ENCODE measurements around the gene FKRP.
"Not testable (repeated sequence)": the region's sequence is repeated elsewhere in the genome, so short reads cannot be mapped to it uniquely, and the experiment has no call there.

The FKRP gene, protein sequence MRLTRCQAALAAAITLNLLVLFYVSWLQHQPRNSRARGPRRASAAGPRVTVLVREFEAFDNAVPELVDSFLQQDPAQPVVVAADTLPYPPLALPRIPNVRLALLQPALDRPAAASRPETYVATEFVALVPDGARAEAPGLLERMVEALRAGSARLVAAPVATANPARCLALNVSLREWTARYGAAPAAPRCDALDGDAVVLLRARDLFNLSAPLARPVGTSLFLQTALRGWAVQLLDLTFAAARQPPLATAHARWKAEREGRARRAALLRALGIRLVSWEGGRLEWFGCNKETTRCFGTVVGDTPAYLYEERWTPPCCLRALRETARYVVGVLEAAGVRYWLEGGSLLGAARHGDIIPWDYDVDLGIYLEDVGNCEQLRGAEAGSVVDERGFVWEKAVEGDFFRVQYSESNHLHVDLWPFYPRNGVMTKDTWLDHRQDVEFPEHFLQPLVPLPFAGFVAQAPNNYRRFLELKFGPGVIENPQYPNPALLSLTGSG

DNA sequence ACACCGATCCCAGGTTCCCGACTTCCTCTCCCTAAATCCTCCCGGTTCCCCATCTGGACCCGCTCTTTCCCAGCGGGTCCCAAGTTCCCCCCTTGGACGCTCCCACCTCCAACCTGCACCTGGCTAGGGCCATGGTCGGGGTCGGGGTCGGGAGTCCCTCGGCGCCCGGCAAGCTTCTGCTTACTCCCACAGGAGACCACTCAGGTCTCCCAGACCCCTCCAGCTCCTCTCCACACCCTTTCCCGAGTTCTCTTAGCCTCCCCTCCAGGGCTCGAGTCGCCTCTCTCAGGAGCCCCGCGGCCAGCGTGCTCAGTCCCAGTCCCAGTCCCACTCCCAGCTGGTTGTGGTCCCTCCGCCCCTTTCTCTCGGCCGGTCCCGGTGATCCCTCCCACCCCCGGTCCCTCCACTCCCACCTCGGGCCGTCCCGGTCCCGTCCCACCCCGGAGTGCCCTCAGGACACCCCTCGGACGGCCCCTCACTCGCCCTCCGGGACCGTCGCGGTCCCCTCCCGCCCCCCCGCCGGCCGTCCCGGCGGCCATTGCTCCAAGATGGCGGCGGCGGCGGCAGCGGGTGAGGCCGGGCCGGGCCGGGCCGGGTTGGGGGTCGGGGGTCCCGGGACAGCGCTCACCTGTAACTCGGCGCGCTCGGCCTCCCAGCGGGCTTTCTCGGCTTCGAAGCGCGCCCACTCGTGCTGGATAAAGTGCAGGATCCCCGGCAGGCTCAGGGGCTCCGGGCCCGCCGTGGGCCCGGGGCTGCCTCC, at the start of gene FKRP:
Gene FKRP (plus strand): TSS at position 537 of the 760 bp plus-strand sequence. CDS start 9,394 bp downstream, outside the sequence.
- no peak for DNase-seq

DNA sequence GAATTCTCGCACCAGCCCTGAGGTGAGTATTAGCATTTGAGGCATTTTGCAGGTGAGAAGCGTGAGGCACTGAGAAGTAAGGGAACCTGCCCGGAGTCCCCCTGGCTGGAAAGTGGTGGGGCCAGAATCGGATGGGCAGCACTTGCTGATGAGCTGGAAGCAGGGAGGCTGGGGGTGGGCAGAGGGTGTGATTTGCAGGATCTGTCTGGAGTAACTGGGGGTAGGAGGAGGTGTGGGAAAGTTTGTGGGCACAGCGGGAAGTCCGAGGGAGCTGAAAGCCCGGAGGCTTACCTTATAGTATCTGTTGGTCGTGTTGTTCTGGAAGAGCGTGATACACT, 49.0 kb upstream of the FKRP start:
- DNase-seq, result no peak

DNA sequence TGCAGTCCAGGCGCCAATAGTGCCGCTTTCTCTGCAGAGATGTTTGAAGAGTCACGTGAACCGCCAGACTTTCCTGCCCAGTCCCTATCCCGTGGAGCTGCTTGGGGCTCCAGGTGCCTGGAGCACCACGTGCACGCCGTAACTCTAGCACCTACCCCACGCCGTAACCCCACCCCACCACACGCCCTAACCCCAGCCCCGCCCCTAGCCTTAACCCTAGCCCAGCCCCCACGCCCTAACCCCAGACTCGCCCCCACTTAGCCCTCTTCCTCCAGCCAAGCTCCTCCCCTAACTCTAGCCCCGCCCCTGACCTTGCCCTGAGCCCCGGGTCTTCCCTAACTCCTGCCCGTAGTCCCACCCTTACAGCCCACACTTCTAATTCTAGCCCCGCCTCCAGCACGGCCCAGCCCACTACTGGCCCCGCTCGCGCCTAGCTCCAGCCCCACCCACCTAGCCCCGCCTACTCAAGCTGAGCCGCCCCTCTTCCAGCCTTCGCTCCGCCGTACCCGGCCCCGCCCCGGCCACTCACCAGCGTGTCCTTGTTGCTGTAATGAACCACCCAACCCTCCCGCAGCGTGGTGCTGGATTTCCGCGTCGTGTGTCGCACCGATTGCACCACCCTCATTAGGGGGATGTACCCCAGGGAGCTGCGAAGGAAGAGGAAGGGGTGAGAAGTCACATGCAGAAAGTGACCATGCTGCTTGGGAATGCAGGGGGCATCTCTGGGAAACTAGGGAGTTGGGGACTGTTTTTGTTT, 48.5 kb upstream of the FKRP start:
- peak; percentile 86 for DNase-seq

DNA sequence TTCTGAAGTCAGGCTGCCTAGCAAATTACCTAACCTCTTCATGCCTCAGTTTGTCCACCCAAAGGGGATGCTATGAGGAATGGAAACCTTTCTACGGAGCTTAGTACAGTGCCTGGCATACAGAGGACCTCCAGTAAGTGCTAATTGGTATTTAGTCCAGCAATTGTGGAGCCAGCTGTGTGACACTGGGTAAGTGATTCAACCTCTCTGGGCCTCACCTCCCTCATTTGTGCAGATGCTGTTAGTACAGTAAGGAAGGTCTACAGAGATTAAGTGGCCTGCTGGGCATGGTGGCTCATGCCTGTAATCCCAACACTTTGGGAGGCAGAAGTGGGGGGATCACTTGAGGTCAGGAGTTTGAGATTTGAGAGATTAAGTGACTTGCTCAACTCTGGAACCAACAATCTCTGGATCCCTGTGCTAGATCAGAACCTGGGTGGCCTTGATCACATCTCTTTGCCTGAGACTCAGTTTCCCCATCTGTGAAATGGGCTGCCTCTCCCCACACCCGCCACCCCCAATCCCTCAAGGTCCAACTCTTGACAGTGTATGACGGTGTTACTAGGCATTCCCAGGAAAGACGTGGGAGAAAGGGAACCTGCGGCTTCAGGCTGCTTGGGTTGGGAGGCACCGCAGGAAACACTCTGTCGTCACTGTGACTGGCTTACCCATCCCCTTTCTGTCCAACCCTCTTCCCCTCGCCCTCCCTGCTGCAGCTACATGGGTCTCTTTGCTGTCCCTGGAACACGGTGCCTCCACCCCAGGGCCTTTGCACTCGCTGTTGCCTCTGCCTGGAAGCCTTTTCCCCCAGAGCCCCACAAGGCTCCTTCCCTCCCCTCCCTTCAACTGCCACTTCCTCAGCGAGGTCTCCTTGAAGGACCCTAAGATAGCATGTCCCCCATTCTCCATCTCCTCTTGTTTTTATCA, 47.2 kb upstream of the FKRP start:
- DNase-seq, result no peak

DNA sequence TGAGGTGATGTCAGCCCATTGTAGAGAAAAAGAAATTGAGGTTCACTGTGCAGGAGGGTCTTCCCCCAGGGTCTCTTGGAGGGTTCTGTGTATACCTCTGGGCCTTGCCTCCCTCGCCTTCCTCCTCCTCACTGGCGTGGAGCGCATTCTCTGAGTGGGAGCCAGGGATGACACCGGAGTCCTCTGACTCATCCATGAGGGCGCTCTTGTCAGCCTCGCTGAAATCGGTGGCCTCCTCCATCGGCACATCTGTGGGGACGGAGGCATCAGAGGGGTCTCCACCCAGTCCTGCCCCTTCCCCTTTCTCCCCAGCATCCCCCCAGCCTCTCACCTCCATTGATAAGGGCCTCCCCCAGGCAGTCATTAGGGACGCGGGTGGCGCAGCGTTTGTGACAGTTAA, 45.2 kb upstream of the FKRP start:
- DNase-seq, result no peak

DNA sequence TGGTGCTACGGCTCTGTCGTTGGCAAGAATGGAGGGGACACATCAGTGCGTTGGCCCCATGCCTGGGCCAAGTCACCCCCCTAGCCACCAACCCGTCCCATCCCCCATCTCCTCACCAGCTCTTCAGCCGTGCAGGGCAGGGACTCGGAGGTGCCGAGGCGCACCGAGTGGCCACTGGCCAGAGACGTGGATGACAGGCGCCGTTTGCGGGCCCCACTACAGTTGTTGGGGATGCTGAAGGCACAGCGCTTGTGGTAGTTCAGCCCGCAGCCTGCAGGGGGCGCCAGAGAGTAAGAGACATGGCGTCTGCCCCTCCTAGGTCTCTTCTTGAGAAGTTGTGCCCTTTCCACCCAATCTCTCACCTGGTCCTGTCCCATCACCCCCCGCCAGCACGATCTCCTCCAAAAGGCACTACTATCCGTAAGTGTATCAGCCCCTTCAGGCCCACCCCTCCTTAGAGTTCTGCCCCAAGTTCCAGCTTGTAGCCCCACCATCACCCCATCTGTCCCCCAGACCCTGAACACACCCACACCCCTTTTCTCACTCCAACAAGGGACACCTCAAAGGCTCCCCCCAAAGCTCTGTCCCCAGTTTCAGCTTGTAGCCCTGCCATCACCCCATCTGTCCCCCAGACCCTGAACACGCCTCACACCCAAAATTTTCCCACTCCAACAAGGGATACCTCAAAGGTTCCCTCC, 41.3 kb upstream of the FKRP start:
- DNase-seq, result no peak

DNA sequence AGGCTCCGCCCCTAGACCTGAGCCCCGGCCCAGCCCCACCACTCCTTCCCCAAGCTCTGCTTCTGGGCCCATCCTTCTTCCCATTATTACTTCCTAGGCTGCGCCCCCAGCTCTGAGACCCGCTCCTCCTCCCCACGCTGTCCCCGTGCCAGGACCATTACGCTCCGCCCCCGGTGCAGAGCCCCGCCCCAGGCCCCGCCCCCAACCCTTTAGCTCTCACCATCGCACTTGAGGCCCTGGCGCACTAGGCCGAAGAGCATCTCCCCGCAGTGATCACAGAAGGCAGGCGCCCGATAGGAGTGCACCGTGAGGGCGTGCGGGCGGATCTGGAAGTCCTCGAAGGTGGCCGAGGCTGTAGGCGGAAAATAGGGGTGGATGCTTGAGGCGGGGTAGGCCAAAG, 35.2 kb upstream of the FKRP start:
- DNase-seq, result no peak

DNA sequence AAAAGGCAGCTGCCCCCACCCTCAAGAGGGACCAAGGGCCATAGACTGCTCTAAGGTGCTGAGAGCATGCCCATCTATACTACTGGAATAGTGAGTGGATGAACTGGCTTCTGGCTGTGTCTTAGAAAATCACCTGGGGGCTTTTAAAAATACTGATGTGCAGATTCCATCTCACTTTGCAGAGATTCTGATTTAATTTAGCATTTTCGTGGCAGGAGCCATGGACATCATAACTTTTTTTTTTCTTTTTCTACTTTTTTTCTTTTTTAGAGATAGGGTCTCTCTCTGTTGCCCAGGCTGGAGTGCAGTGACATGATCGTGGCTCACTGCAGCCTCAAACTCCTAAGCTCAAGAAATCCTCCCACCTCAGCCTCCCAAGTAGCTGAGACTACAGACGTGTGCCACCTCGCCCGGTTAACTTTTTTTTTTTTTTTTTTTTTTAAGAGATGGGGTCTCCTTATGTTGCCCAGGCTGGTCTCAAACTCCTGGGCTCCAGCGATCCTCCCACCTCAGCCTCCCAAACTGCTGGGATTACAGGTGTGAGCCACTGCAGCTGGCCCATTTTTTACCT, 33.0 kb upstream of the FKRP start:
- not testable (repeated sequence) for DNase-seq

DNA sequence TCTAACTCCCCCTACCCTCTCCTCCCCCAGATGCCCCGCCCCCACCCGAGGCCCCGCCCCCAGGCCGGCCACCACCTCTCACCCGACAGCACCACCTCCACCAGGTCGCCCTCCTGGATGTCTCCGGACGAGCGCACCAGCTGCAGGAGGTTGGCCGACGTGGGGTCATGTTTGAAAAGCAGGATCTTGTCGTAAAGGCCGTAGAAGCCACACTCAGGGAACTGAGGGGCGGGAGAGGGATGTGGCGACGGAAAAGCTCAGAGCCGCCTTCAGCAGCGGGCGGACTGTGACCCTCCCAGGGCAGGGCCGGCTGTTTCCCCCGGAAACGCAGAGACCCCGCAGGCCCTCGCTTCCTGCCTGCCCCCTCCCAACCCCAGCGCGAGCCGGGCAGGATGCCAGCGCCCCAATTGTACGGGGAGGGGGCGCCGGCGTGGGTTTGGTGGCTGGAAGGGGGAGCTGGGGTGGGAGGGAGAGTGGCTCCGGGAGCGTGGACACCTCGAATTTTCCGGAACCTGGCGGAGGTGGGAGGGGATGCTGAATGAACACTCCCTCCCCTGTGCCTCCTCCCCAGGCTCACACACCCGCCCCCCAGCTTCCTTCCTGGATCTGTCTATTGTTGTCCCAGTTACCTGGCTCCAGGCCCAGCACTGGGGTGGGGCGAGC, 31.9 kb upstream of the FKRP start:
- peak; percentile 44 for DNase-seq

DNA sequence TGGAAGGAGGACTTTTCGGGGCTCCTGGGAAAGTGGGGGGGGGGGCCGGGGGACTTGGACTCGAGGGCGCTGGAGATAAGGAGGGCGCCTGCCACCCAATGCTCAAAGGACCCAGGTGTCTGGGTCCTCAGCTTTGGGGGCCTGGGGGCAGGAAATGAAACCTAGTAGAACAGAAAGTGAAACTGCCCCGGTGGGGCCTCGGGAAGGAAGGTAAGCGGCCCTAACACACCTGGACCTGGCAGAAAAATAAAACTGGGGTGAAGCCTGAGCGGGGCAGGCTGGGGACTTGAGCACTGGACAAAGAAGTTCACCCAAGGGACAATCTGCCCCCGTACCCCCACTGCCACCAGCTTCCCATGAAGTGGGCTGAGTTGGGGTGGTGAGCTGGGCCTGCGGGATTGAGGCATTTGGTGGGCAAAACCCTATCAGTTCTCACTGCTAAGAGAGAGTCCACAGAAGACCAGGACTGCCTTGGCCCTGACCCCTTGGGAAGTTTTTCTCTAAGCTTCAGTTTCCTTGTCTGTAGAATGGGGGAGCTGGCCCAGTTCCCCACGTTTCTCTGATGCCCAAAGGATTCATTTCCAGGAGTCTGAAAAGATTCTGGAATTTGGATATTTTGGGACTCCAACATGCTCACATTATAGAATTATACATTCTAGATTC, 31.3 kb upstream of the FKRP start:
- no peak for DNase-seq

DNA sequence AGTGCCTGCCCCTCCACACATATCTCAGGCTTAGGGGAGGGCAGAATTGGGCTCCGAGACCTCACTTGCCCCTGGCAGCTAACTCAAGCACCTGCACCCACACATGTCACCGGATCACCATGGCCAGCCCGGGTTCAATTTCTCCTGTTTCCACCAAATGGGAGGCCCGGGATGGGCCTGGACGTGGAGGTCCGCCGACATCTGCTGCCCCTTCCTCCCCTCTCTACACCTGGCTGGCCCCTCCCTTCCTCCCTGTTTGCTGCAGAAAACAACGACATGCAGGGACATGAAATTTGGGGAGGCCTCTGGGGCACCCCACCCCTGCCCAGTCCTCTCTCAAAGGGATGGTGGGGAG, 30.3 kb upstream of the FKRP start:
- no peak for DNase-seq

DNA sequence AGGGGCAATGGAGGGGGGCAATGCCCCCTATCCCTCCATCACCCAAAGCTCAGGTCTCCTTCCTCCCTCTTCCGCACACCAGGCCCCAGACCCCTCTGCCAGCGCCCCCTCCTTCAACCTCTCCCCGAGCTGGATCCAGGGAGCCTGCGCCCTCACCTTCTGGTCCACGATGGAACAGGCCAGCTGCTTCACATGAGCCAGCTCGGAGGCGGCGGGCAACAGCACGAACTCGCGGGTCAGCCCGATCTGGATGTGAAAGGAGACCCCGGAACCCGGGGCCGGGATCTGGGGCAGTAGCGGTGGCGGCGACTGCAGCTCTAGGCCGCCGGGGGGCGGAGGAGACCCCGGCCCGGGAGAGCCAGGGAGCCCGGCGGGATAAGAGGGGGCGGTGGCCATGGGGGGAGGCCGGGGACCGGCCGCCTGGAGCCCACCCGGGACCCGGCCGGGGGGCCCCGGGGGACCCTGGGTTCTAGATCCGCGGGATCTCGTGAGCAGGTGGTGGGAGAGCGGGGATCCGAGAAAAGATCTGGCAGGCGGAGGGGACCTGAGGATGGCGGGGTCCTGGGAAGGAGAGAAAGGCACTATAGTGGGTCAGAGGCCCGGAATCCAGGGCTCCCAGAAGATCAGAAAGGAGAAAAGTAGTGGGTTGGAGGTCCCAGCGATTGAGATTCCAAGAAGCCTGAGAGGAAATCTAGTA, 29.7 kb upstream of the FKRP start:
- no peak for DNase-seq

DNA sequence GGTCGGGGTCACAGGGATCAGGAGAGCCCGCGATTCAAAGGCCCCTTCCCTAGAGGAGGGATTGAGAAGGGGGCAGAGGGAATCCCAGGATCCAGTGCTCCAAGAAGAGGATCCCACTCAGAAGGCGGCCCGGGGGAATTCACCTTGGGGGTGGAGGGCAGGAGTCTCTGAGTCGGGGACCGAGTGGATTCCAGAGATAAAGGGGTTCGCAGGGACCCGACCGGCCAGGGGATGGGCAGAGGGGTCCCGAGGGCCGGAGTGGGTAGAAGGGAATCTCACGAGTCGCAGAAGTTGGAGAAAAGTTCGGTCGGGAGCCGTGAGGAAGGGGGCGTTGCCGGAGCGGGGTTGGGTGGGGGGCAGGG, 29.2 kb upstream of the FKRP start:
- no peak for DNase-seq

DNA sequence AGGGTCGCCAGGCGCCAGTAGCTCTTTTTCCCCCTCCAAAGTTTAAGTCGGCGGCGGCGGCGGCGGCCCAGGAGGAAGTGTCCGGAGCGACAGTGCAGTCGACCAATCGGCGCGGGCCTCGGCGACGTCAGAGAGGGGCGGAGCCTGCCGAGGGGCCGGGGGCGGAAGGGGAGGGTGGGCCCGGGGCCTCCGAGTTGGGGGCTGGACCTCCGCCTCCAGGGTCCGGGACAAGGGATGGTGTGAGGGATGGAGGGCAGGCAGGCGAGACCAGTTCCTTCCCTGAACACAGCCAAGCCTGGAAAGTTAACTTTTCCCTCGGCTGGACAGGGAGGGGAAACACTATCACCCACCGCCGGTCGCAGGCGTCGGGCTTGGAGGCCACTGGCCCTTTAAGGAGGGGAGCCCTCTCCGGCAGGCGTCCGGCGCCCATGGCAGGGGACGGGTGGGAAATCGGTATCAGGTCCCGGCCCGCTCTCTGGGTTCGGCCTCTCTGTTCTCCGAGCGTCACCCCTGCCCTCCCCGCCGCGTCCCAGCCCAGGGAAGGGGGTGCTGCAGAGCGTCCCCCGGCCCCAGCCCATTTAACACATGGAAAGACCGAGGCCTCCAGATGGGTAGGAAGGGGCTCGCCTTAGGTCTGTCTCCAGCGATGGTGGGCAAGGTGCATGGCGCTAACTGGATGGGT, 28.7 kb upstream of the FKRP start, which contains the start of gene PRKD2:
Gene PRKD2 (minus strand): TSS at position 81 of the 682 bp plus-strand sequence. CDS start 744 bp downstream, outside the sequence.
- no peak for DNase-seq

DNA sequence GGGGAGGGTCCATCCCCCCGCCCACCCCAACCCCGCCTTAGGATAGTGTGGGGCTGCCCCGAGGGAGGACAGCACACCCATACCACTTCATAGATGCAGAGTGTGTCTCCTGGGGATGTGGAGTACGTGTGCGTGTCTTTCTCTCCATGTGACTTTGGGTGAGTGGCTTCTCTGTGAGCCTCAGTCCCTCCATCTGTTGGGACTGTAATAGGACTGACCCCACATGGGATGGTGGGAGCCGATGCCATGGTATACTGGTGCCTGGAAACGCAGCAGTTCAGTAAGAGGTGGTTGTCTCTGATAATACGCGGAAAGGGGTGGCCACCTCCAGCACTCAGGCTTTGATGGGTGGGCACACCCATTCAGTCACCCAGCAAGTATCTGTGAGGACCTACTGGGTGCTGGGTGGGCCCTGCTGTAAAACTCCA, 28.1 kb upstream of the FKRP start:
- no peak for DNase-seq

DNA sequence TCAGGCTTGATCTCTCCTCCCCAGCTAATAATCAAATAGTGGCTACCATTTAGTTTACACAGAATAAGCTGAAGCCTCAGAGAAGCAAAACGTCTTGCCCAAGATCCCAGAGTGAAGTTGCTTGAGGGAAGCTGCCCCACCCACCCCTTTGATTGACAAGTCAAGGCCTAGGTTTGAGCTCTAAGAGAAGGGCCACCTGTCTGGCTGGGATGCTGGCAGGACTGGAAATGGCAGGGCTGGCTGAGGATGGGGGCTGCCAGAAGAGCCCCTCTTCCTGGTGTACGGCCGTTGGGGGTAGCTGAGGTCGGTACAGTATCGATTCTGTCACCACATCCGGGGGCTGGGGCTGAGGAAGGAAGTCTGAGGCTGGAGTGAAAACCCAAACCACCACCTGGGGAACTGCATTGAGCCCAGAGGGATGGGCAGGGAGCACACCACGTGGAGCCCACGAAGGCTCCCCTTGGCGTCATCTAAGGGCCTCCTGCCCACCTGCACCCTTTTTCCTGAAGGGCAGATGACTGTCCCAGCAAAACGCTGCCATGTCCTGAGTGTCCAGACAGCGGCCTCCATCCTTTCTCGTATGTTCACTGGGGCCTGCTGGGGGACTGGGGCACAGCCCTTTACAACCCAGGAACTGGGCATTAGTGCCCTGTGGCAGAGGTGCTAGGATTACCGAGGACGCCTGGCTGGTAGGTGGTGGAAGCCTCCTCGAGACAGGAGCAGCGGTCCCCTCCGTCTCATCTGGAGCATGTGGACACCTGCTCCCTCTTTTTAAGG, 27.5 kb upstream of the FKRP start:
- no peak for DNase-seq

DNA sequence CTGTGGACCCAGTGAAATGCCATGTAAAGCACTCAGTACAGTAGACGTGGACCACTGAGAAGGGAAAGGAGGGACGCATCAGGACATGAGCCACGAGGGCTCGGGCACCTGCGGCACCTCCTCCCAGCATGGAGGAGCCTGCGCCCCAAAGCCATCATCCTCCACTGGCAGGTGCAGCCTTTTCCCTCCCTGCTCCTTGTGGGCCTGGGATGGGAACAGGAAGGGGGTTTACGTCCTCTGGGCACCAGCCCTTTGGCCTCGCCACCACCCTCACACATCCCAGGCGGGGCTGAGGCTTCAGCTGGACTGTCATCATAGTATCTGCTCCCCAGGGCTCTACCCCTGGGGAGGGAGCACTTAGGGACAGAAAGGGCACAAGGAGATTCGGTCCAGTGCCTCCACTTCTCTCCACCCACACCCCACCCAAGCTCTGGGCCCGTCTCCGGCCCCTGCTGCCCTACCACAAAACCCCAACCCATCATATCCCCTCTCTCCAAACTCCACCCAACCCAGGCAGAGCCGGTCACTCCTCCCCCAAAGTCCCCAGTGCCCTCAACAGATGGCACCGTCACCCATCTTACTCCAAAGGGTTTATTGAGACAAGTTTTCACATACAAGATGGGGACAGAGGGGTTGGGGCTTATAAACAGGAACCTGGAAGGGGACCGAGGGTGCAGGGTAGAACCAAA, 26.8 kb upstream of the FKRP start:
- no peak for DNase-seq
